ENCODE data around the gene VWF. TPM values are rescaled to one million over a fixed set of nuclear protein-coding genes. Genes with fewer than 3 reads are reported as not detected.

VWF gene
- total and polyA plus RNA-seq, 2 of the 4 experiments (the other 2 are of a cell fraction) = under 0.01 to 0.09 TPM

GRCh38 chr12:6110006-6110405 lies 14.5 kb downstream of the VWF start:
- Histone ChIP-seq H3K79me1 (ENCODE audit: low read depth in 1 of 2, low read length in 2 of 2) (no peaks in the 10 kb centered on the region), H3K18ac (ENCODE audit: low read depth, low read length) (no peak overlapping the region), H2BK120ac (ENCODE audit: low read depth, low read length) (no peak overlapping the region), H2AFZ (replicated peaks; ENCODE audit: low read length, poor library complexity) (no peak overlapping the region), H2BK20ac (ENCODE audit: low read depth, low read length) (no peak overlapping the region), H4K91ac (ENCODE audit: insufficient read depth, low read depth, low read length) (no peak overlapping the region), H2BK5ac (ENCODE audit: low read depth, low read length, poor library complexity, severe bottlenecking) (no peak overlapping the region), H3K4me3 (ENCODE audit: insufficient read depth, low read depth, low read length) (no peak overlapping the region), H3K14ac (replicated peaks; ENCODE audit: low read depth, low read length) (no peak overlapping the region), H2AK9ac (replicated peaks; ENCODE audit: low read depth, low read length, poor library complexity) (no peak overlapping the region), H3K9me1 (ENCODE audit: insufficient read depth, low read length) (no peaks in the 10 kb centered on the region), H2BK15ac (ENCODE audit: low read depth, low read length) (no peak overlapping the region), H4K20me1 (ENCODE audit: insufficient read depth, low read length) (no peaks in the 10 kb centered on the region), H3K27me3 (ENCODE audit: control insufficient read depth, insufficient read depth, low read length) (no peaks in the 10 kb centered on the region; the same call in 1 of the 2 replicates), H4K5ac (ENCODE audit: low read depth, low read length) (no peak overlapping the region), H3K9me3 (ENCODE audit: control insufficient read depth, insufficient read depth, low read length) (no peaks in the 10 kb centered on the region), H3K9ac (ENCODE audit: low read depth, low read length) (no peak overlapping the region), H3K36me3 (ENCODE audit: control insufficient read depth, insufficient read depth, low read length) (no peaks in the 10 kb centered on the region), H3K4ac (ENCODE audit: low read depth, low read length) (no peak overlapping the region), H2AK5ac (ENCODE audit: low read depth, low read length) (no peak overlapping the region), H3K56ac (ENCODE audit: extremely low read depth, insufficient read depth, low read length) (no peak overlapping the region), H3K4me2 (ENCODE audit: low read depth, low read length) (no peak overlapping the region), H4K8ac (ENCODE audit: low read depth in 2 of 2, low read length in 2 of 2) (no peak overlapping the region), H3K27ac (ENCODE audit: insufficient read depth, low read length) (no peak overlapping the region), H3K23ac (ENCODE audit: low read depth, low read length) (no peak overlapping the region), H3K4me1 (ENCODE audit: control insufficient read depth, insufficient read depth, low read length) (peaks cover 3% of the 10 kb centered on the region)
- in situ Hi-C loops (cut with MboI; ENCODE audit: low sequenced_read_pairs) (no loop called here), dilution Hi-C loops (cut with HindIII; ENCODE audit: low sequenced_read_pairs, unreplicated experiment) (no loop called here), intact Hi-C loops (cut with micrococcal nuclease) (no loop called here)
- ChIA-PET CTCF (no interaction called here), POLR2A (ENCODE audit: unreplicated experiment) (no interaction called here)
- peak; percentile 20 for DNase-seq
- no TSS peak for BruUV-seq (replicated peaks)
- TF ChIP-seq ELK1 (IDR thresholded peaks at IDR 0.05; ENCODE audit: borderline replicate concordance, low read depth, low read length) = no peak
- TF ChIP-seq CTCF (conservative IDR thresholded peaks at IDR 0.05; ENCODE audit: low read depth, low read length) = no peak
- no peak for TF ChIP-seq BHLHE40 (IDR thresholded peaks at IDR 0.05; ENCODE audit: low read depth, low read length)
- no peak for TF ChIP-seq CHD1 (IDR thresholded peaks at IDR 0.05; ENCODE audit: low read depth, low read length)
- TF ChIP-seq RAD21 (IDR thresholded peaks at IDR 0.05; ENCODE audit: low read length) = no peak
- no peak for TF ChIP-seq MXI1 (IDR thresholded peaks at IDR 0.05; ENCODE audit: borderline replicate concordance, low read depth, low read length)
- no peak for TF ChIP-seq SMC3 (IDR thresholded peaks at IDR 0.05; ENCODE audit: low read depth, low read length)
- TF ChIP-seq USF2 (IDR thresholded peaks at IDR 0.05; ENCODE audit: low read depth, low read length) = no peak
- no peak for TF ChIP-seq POLR2A (IDR thresholded peaks at IDR 0.05; ENCODE audit: low read depth, low read length)
- no CpG with 5 or more reads among the region's 4 CpGs for WGBS, 2 experiments (ENCODE audit: extremely low coverage in 2 of 2, insufficient read length in 1 of 2)
- no peak for ATAC-seq (ENCODE audit: low read depth)

Data from IMR-90 (cell line).